ENCODE results near the gene ZCCHC3.
A peak's percentile ranks its signal among the peaks of the same experiment; 100 is the strongest.

The ZCCHC3 gene

GRCh38 chr20:263701-264100 is 33.7 kb upstream of the ZCCHC3 start:
- Histone ChIP-seq H3K9me3 (ENCODE audit: insufficient read depth, low read depth, low read length) (peaks cover 2% of the 10 kb centered on the region), H3K23ac (ENCODE audit: low read length) (no peak overlapping the region), H3K4ac (ENCODE audit: low read depth, low read length) (no peak overlapping the region), H4K8ac (ENCODE audit: low read depth, low read length) (no peak overlapping the region), H3K27ac (ENCODE audit: low read depth, low read length) (no peak overlapping the region), H3K9ac (ENCODE audit: low read length) (no peak overlapping the region), H3K36me3 (ENCODE audit: control insufficient read depth in 1 of 2, insufficient read depth in 2 of 2, low read length in 2 of 2) (no peaks in the 10 kb centered on the region), H3K4me1 (ENCODE audit: control insufficient read depth in 1 of 2, insufficient read depth in 2 of 2, low read length in 2 of 2) (peaks cover 0 to 3% of the 10 kb centered on the region in 2 experiments), H3K79me1 (ENCODE audit: low read length) (peaks cover 2% of the 10 kb centered on the region), H2BK12ac (ENCODE audit: low read length) (no peak overlapping the region), H3K4me3 (ENCODE audit: low read depth, low read length) (no peak overlapping the region), H2BK5ac (ENCODE audit: low read depth, low read length, poor library complexity) (no peak overlapping the region), H4K91ac (ENCODE audit: low read depth, low read length) (no peak overlapping the region), H2AK5ac (ENCODE audit: low read length) (no peak overlapping the region), H4K12ac (ENCODE audit: low read depth, low read length) (no peak overlapping the region), H3K14ac (ENCODE audit: low read length) (no peak overlapping the region), H2BK120ac (ENCODE audit: insufficient read depth, low read length, poor library complexity) (no peak overlapping the region), H3K79me2 (ENCODE audit: control insufficient read depth, insufficient read depth, low read length, poor library complexity) (peaks cover 2% of the 10 kb centered on the region), H3K4me2 (ENCODE audit: low read length) (no peak overlapping the region), H3K27me3 (ENCODE audit: insufficient read depth, low read length) (peaks cover 3% of the 10 kb centered on the region), H2AFZ (ENCODE audit: insufficient read depth, low read length, poor library complexity) (no peak overlapping the region), H3K18ac (ENCODE audit: low read length) (no peak overlapping the region)
- WGBS (ENCODE audit: extremely low coverage, insufficient coverage, insufficient read length), result no CpG with 5 or more reads among the region's 13 CpGs
- DNase-seq, result no peak

GRCh38 chr20:266596-267562 is 30.5 kb upstream of the ZCCHC3 start:
- Histone ChIP-seq H4K12ac (ENCODE audit: low read depth, low read length) (peak overlapping the region; percentile 39), H2AK5ac (ENCODE audit: low read length) (no peak overlapping the region), H2BK5ac (ENCODE audit: low read depth, low read length, poor library complexity) (no peak overlapping the region), H3K4me1 (ENCODE audit: control insufficient read depth in 1 of 2, insufficient read depth in 2 of 2, low read length in 2 of 2) (peaks cover 0 to 3% of the 10 kb centered on the region in 2 experiments), H3K4me2 (ENCODE audit: low read length) (peak overlapping the region; percentile 87), H3K27me3 (ENCODE audit: insufficient read depth, low read length) (peaks cover 3% of the 10 kb centered on the region), H2BK12ac (ENCODE audit: low read length) (no peak overlapping the region), H3K4ac (ENCODE audit: low read depth, low read length) (no peak overlapping the region), H3K79me1 (ENCODE audit: low read length) (peaks cover 2% of the 10 kb centered on the region), H2AFZ (ENCODE audit: insufficient read depth, low read length, poor library complexity) (peak overlapping the region; percentile 56), H3K9ac (ENCODE audit: low read length) (peak overlapping the region; percentile 75), H3K14ac (ENCODE audit: low read length) (peak overlapping the region; percentile 19), H2BK120ac (ENCODE audit: insufficient read depth, low read length, poor library complexity) (no peak overlapping the region), H3K36me3 (ENCODE audit: control insufficient read depth in 1 of 2, insufficient read depth in 2 of 2, low read length in 2 of 2) (no peaks in the 10 kb centered on the region), H3K18ac (ENCODE audit: low read length) (no peak overlapping the region), H4K91ac (ENCODE audit: low read depth, low read length) (no peak overlapping the region), H3K9me3 (ENCODE audit: insufficient read depth, low read depth, low read length) (peaks cover 2% of the 10 kb centered on the region), H3K4me3 (ENCODE audit: low read depth, low read length) (peak overlapping the region; percentile 42), H3K79me2 (ENCODE audit: control insufficient read depth, insufficient read depth, low read length, poor library complexity) (peaks cover 2% of the 10 kb centered on the region), H3K27ac (ENCODE audit: low read depth, low read length) (no peak overlapping the region), H3K23ac (ENCODE audit: low read length) (no peak overlapping the region), H4K8ac (ENCODE audit: low read depth, low read length) (peak overlapping the region; percentile 40)
- DNase-seq, result peak; percentile 82 to 89
- WGBS (ENCODE audit: extremely low coverage, insufficient coverage, insufficient read length), result no CpG with 5 or more reads among the region's 43 CpGs

- Histone ChIP-seq H3K4me2 (ENCODE audit: low read length) (no peak overlapping the region), H2AFZ (ENCODE audit: insufficient read depth, low read length, poor library complexity) (no peak overlapping the region), H3K79me1 (ENCODE audit: low read length) (peaks cover 2% of the 10 kb centered on the region), H3K9ac (ENCODE audit: low read length) (no peak overlapping the region), H2BK12ac (ENCODE audit: low read length) (no peak overlapping the region), H3K4me1 (ENCODE audit: control insufficient read depth in 1 of 2, insufficient read depth in 2 of 2, low read length in 2 of 2) (peaks cover 0 to 3% of the 10 kb centered on the region in 2 experiments), H4K91ac (ENCODE audit: low read depth, low read length) (no peak overlapping the region), H3K27ac (ENCODE audit: low read depth, low read length) (no peak overlapping the region), H3K18ac (ENCODE audit: low read length) (no peak overlapping the region), H4K8ac (ENCODE audit: low read depth, low read length) (no peak overlapping the region), H4K12ac (ENCODE audit: low read depth, low read length) (no peak overlapping the region), H2AK5ac (ENCODE audit: low read length) (no peak overlapping the region), H3K4ac (ENCODE audit: low read depth, low read length) (no peak overlapping the region), H3K79me2 (ENCODE audit: control insufficient read depth, insufficient read depth, low read length, poor library complexity) (peaks cover 2% of the 10 kb centered on the region), H3K36me3 (ENCODE audit: control insufficient read depth in 1 of 2, insufficient read depth in 2 of 2, low read length in 2 of 2) (peaks cover 0 to 3% of the 10 kb centered on the region in 2 experiments), H3K4me3 (ENCODE audit: low read depth, low read length) (no peak overlapping the region), H2BK5ac (ENCODE audit: low read depth, low read length, poor library complexity) (no peak overlapping the region), H2BK120ac (ENCODE audit: insufficient read depth, low read length, poor library complexity) (no peak overlapping the region), H3K14ac (ENCODE audit: low read length) (no peak overlapping the region), H3K23ac (ENCODE audit: low read length) (no peak overlapping the region), H3K9me3 (ENCODE audit: insufficient read depth, low read depth, low read length) (no peaks in the 10 kb centered on the region), H3K27me3 (ENCODE audit: insufficient read depth, low read length) (peaks cover 3% of the 10 kb centered on the region)
- no peak for DNase-seq
- no CpG with 5 or more reads among the region's 5 CpGs for WGBS (ENCODE audit: extremely low coverage, insufficient coverage, insufficient read length)
These were observed 26.9 kb upstream of the ZCCHC3 start for GRCh38 chr20:270517-270916.

- Histone ChIP-seq H3K9ac (ENCODE audit: low read length) (no peak overlapping the region), H3K79me2 (ENCODE audit: control insufficient read depth, insufficient read depth, low read length, poor library complexity) (peaks cover 2% of the 10 kb centered on the region), H4K12ac (ENCODE audit: low read depth, low read length) (no peak overlapping the region), H2AK5ac (ENCODE audit: low read length) (no peak overlapping the region), H3K4me2 (ENCODE audit: low read length) (no peak overlapping the region), H3K4me3 (ENCODE audit: low read depth, low read length) (no peak overlapping the region), H3K18ac (ENCODE audit: low read length) (no peak overlapping the region), H3K27ac (ENCODE audit: low read depth, low read length) (no peak overlapping the region), H2BK5ac (ENCODE audit: low read depth, low read length, poor library complexity) (no peak overlapping the region), H3K14ac (ENCODE audit: low read length) (no peak overlapping the region), H3K27me3 (ENCODE audit: insufficient read depth, low read length) (no peaks in the 10 kb centered on the region), H3K4me1 (ENCODE audit: control insufficient read depth in 1 of 2, insufficient read depth in 2 of 2, low read length in 2 of 2) (peaks cover 0 to 3% of the 10 kb centered on the region in 2 experiments), H3K79me1 (ENCODE audit: low read length) (peaks cover 2% of the 10 kb centered on the region), H2BK120ac (ENCODE audit: insufficient read depth, low read length, poor library complexity) (no peak overlapping the region), H3K4ac (ENCODE audit: low read depth, low read length) (no peak overlapping the region), H2AFZ (ENCODE audit: insufficient read depth, low read length, poor library complexity) (no peak overlapping the region), H3K36me3 (ENCODE audit: control insufficient read depth in 1 of 2, insufficient read depth in 2 of 2, low read length in 2 of 2) (peaks cover 2 to 7% of the 10 kb centered on the region in 2 experiments), H3K9me3 (ENCODE audit: insufficient read depth, low read depth, low read length) (no peaks in the 10 kb centered on the region), H2BK12ac (ENCODE audit: low read length) (no peak overlapping the region), H4K91ac (ENCODE audit: low read depth, low read length) (no peak overlapping the region), H4K8ac (ENCODE audit: low read depth, low read length) (no peak overlapping the region), H3K23ac (ENCODE audit: low read length) (no peak overlapping the region)
- no CpG with 5 or more reads among the region's 4 CpGs for WGBS (ENCODE audit: extremely low coverage, insufficient coverage, insufficient read length)
- no peak for DNase-seq
These were observed 26.3 kb upstream of the ZCCHC3 start for GRCh38 chr20:271069-271468.

Measured in trophoblast cell (in vitro differentiated cells and primary cell).